GM12878 (cell line): ENCODE results near the gene SHISA2. TPM values are rescaled to one million over a fixed set of nuclear protein-coding genes. Genes with fewer than 3 reads are reported as not detected.

Experiments
- ATAC-seq: fragments of 200-7000 bp; cut with Tn5 transposase; 3 replicates; pipeline ENCODE4 v1.9.1; 2020; ENCODE audit warnings: mild to moderate bottlenecking, moderate library complexity
- BruUV-seq: library from RNA; stranded (reverse); fragments of 400-500 nt; replicated peaks from 2 replicates; lab custom pipeline; 2021; lab: Mats Ljungman, UMichigan
- CTCF ChIA-PET: fragments of 300-600 bp; sonication (Branson Sonifier 250); formaldehyde crosslinking; extraction: SDS; loops from one replicate; lab custom pipeline; 2021; ENCODE audit warnings: inconsistent platforms; lab: Yijun Ruan, JAX
- POLR2A ChIA-PET: fragments of 350-600 bp; formaldehyde crosslinking; extraction: SDS; loops from one replicate; lab custom pipeline; 2021; ENCODE audit warnings: inconsistent platforms; lab: Charles Lee
- RAD21 ChIA-PET: fragments of 300-600 bp; sonication (Branson Sonifier 250); formaldehyde crosslinking; loops from one replicate; lab custom pipeline; 2023; ENCODE audit warnings: antibody characterized with exemption; ENCODE audit not compliant: unreplicated experiment; lab: Charles Lee
- SMC1A ChIA-PET: fragments of 300-600 bp; sonication (Branson Sonifier 250); formaldehyde crosslinking; loops from one replicate; lab custom pipeline; 2023; ENCODE audit not compliant: unreplicated experiment, uncharacterized antibody; lab: Charles Lee
- DNase-seq: peaks from one replicate; pipeline ENCODE4 v3.0.0-alpha.2; 2011; ENCODE audit warnings: low read depth, low spot score
- FAIRE-seq: peaks from 3 replicates; lab custom pipeline; 2011; peaks lifted over from hg19 to GRCh38; lab: Jason Lieb, UNC
- H2AFZ ChIP-seq: 2 replicates; pipeline ENCODE4 v1.6.0; 2011; ENCODE audit warnings: low read depth, low read length, control low read depth; ENCODE audit not compliant: control insufficient read depth
- H3K27ac ChIP-seq: 2 replicates; pipeline ENCODE4 v1.5.1; 2011; ENCODE audit warnings: control low read depth; ENCODE audit not compliant: control insufficient read depth, insufficient read depth
- H3K27me3 ChIP-seq, 2 experiments: replicated peaks in 1 of 2; 2 replicates each; pipeline versions ENCODE4 v1.6.0 to v1.6.1; 2011; ENCODE audit warnings: low read length in 1 of 2; ENCODE audit not compliant: control insufficient read depth in 2 of 2, insufficient read depth in 2 of 2
- H3K36me3 ChIP-seq, 2 experiments: 2 replicates each; pipeline ENCODE4 v1.5.1; 2011; ENCODE audit warnings: low read length in 1 of 2; ENCODE audit not compliant: control insufficient read depth in 2 of 2, insufficient read depth in 2 of 2
- H3K4me1 ChIP-seq: 2 replicates; pipeline ENCODE4 v1.6.1; 2011; ENCODE audit warnings: mild to moderate bottlenecking, low read length, moderate library complexity, mixed read lengths; ENCODE audit not compliant: control insufficient read depth, insufficient read depth
- H3K4me2 ChIP-seq: 2 replicates; pipeline ENCODE4 v1.6.0; 2011; ENCODE audit warnings: control low read depth; ENCODE audit not compliant: control insufficient read depth, insufficient read depth
- H3K4me3 ChIP-seq: fragments of 200-600 bp; sonication (generic); 2 replicates; pipeline ENCODE4 v1.5.1; 2016
- H3K79me2 ChIP-seq: 2 replicates; pipeline ENCODE4 v1.6.0; 2011; ENCODE audit warnings: low read length; ENCODE audit not compliant: control insufficient read depth, insufficient read depth
- H3K9ac ChIP-seq: 2 replicates; pipeline ENCODE4 v1.8.0; 2011; ENCODE audit warnings: low read length, control low read depth, mixed read lengths; ENCODE audit not compliant: control insufficient read depth, insufficient read depth
- H3K9me3 ChIP-seq: replicated peaks from 3 replicates; pipeline ENCODE4 v1.5.1; 2011; ENCODE audit warnings: mild to moderate bottlenecking, low read length; ENCODE audit not compliant: control insufficient read depth, insufficient read depth
- H4K20me1 ChIP-seq: 2 replicates; pipeline ENCODE4 v1.6.0; 2011; ENCODE audit not compliant: control insufficient read depth, insufficient read depth
- ASH2L ChIP-seq: fragments of 300-600, 200-600 bp; sonication (generic); IDR thresholded peaks from 2 replicates; pipeline ENCODE4 v1.6.1; 2017; ENCODE audit warnings: low read depth, mild to moderate bottlenecking, borderline replicate concordance
- HDGF ChIP-seq: fragments of 450-650 bp; IDR thresholded peaks from 2 replicates; pipeline ENCODE4 v1.6.1; 2016; ENCODE audit warnings: antibody characterized with exemption
- MEF2B ChIP-seq: fragments of 450-650 bp; IDR thresholded peaks from 2 replicates; pipeline ENCODE4 v1.6.1; 2018; ENCODE audit warnings: mild to moderate bottlenecking, moderate library complexity; ENCODE audit not compliant: partially characterized antibody, poor library complexity, severe bottlenecking
- SRF ChIP-seq, 2 experiments: IDR thresholded peaks; 2 replicates each; pipeline ENCODE4 v1.6.1; 2011; ENCODE audit warnings: low read depth in 2 of 2, low read length in 2 of 2, mild to moderate bottlenecking in 1 of 2, moderate library complexity in 1 of 2
- TAF1 ChIP-seq: IDR thresholded peaks from 2 replicates; pipeline ENCODE4 v1.6.1; 2011; ENCODE audit warnings: mild to moderate bottlenecking, low read depth, low read length, borderline replicate concordance
- WGBS: methylation state at CpG from one replicate; pipeline ENCODE4 v1.1.6; 2016; ENCODE audit warnings: low lambda C conversion rate; ENCODE audit not compliant: insufficient replicate concordance, insufficient coverage; ENCODE audit errors: missing lambda C conversion rate; 5-methylcytosine and 5-hydroxymethylcytosine counted together
- in situ Hi-C: fragments of 300-500 bp; cut with MboI; formaldehyde crosslinking; loops from 9 replicates; pipeline ENCODE4 v1.14.3; 2018; ENCODE audit warnings: mixed read lengths
- intact Hi-C: fragments of 100-400 bp; cut with micrococcal nuclease; formaldehyde crosslinking; loops from one replicate; pipeline ENCODE4 v1.14.2; 2022; ENCODE audit not compliant: unreplicated experiment
- polyA plus RNA-seq, 11 experiments: library from polyadenylated mRNA; depleted of rRNA in 4 of 11; unstranded in 6 of 11; stranded (reverse) in 5 of 11; fragments of >200 nt; fragmentation: Nextera tagmentation in 4 of 11; fragmentation: Illumina TruSeq in 1 of 11; extraction: Ambion mirVana in 4 of 11; extraction: Trizol in 1 of 11; gene quantifications; 1 replicate in 1 of 11; 2 replicates in 10 of 11; pipeline versions ENCODE4 v1.2.1 to v1.2.3, GENCODE V29; 2011 to 2016; ENCODE audit warnings: inconsistent platforms in 2 of 11, missing spikeins in 2 of 11, low read depth in 1 of 11
- total RNA-seq, 4 experiments: library from RNA; depleted of rRNA in 3 of 4; stranded (reverse); fragments of >200 nt in 3 of 4; fragmentation: Illumina TruSeq in 1 of 4; extraction: Trizol in 1 of 4; gene quantifications; 2 replicates each; pipeline versions ENCODE4 v1.2.1 to v1.2.3, GENCODE V29; 2013 to 2021
- TF ChIP-seq, protein P1 (sequence below): fragments of 450-650 bp; IDR thresholded peaks from 2 replicates; pipeline ENCODE4 v1.6.1; 2016; ENCODE audit warnings: mild to moderate bottlenecking
- TF ChIP-seq, protein P2 (sequence below): fragments of 450-650 bp; IDR thresholded peaks from 2 replicates; pipeline ENCODE4 v1.6.1; 2018; ENCODE audit warnings: mild to moderate bottlenecking, low read depth, moderate library complexity; ENCODE audit not compliant: partially characterized antibody
- TF ChIP-seq, protein P3 (sequence below): IDR thresholded peaks from 2 replicates; pipeline ENCODE4 v1.6.1; 2012; ENCODE audit warnings: low read depth, low read length, improper control_type of control experiment

Gene SHISA2
- total and polyA plus RNA-seq, 10 of the 15 experiments (the other 5 are each of a cell fraction or from before 2014, with no cell fraction given) = 0.04 to 0.08 TPM; not detected in 8

DNA sequence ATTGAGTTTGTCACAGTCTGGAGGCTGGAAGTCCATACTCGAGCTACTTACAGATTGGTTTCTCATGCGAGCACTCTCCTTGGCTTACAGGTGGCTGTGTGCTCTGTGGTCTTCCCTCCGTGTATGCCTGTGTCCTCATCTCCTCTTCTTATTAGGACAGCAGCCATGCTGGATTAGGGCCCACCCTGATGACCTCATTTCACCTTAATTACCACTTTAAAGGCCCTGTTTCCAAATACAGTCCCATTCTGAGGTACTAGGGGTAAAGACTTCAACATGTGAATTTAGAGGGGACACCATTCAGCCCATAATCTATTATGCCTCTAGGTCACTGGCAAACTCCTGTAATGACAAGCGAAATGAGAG, 40.6 kb downstream of the SHISA2 start:
- H3K9me3 ChIP-seq = no peaks in the 10 kb centered on the region; the same call in 2 of the 3 replicates
- no peaks in the 10 kb centered on the region for H3K79me2 ChIP-seq
- TF ChIP-seq HDGF = no peak
- TF ChIP-seq, protein P1, sequence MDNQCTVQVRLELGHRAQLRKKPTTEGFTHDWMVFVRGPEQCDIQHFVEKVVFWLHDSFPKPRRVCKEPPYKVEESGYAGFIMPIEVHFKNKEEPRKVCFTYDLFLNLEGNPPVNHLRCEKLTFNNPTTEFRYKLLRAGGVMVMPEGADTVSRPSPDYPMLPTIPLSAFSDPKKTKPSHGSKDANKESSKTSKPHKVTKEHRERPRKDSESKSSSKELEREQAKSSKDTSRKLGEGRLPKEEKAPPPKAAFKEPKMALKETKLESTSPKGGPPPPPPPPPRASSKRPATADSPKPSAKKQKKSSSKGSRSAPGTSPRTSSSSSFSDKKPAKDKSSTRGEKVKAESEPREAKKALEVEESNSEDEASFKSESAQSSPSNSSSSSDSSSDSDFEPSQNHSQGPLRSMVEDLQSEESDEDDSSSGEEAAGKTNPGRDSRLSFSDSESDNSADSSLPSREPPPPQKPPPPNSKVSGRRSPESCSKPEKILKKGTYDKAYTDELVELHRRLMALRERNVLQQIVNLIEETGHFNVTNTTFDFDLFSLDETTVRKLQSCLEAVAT = no peak
- H3K4me3 ChIP-seq = no peak overlapping the region
- no peak overlapping the region for H3K9ac ChIP-seq
- BruUV-seq = no TSS peak
- H4K20me1 ChIP-seq = no peaks in the 10 kb centered on the region
- intact Hi-C loops = no loop called here
- in situ Hi-C loops = no loop called here
- no peaks in the 10 kb centered on the region for H3K36me3 ChIP-seq
- no peak for DNase-seq
- H3K27me3 ChIP-seq = no peaks in the 10 kb centered on the region; a peak in 2 of 4 replicates
- ATAC-seq = no peak
- POLR2A ChIA-PET = no interaction called here
- no peaks in the 10 kb centered on the region for H3K4me1 ChIP-seq
- CTCF ChIA-PET = no interaction called here
- WGBS = 3% methylated on average over 4 of the region's 4 CpGs
- RAD21 ChIA-PET = no interaction called here
- no peak overlapping the region for H3K27ac ChIP-seq
- SMC1A ChIA-PET = no interaction called here
- no peak overlapping the region for H3K4me2 ChIP-seq
- FAIRE-seq = no peak
- no peak overlapping the region for H2AFZ ChIP-seq

DNA sequence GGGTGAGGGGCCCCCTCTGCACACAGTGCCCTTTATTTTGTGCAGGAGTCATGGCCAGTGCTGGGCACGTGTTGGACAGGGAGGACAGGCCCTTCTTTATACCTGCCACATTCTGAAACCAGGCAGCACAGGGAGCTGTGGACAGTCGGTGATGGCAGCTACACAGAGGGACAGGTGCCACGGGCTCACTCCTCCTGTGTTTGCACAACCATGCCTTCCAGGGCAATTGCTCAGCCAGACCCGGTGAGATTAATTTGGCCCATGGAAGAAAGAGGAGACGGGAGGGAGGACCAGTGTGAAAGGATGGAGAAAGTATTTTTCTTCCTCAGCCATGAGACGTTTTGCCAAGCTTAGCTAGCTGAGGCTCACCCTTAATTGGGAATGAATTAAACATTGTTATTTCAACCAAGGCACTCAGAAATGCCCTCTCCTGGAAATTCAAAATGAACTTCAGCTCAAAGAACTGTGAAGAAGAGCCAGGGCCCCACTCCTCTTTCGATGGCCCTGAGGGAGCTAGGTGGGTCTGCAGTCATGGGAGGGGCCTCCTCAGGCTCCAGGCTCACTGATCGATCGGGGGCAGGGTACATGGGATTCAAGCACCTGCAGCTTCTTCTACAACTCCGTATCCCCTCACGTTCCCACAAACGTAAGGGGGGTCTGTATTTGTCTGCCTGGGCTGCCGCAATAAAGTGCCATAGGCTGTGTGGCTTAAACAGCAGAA, 41.2 kb downstream of the SHISA2 start:
- H3K27me3 ChIP-seq = no peaks in the 10 kb centered on the region; a peak in 2 of 4 replicates
- no peaks in the 10 kb centered on the region for H3K79me2 ChIP-seq
- H4K20me1 ChIP-seq = no peaks in the 10 kb centered on the region
- ChIA-PET SMC1A (no interaction called here), POLR2A (no interaction called here), RAD21 (no interaction called here), CTCF (no interaction called here)
- TF ChIP-seq TAF1 = no peak
- no peak for TF ChIP-seq MEF2B
- TF ChIP-seq ASH2L = no peak
- TF ChIP-seq, protein P2, sequence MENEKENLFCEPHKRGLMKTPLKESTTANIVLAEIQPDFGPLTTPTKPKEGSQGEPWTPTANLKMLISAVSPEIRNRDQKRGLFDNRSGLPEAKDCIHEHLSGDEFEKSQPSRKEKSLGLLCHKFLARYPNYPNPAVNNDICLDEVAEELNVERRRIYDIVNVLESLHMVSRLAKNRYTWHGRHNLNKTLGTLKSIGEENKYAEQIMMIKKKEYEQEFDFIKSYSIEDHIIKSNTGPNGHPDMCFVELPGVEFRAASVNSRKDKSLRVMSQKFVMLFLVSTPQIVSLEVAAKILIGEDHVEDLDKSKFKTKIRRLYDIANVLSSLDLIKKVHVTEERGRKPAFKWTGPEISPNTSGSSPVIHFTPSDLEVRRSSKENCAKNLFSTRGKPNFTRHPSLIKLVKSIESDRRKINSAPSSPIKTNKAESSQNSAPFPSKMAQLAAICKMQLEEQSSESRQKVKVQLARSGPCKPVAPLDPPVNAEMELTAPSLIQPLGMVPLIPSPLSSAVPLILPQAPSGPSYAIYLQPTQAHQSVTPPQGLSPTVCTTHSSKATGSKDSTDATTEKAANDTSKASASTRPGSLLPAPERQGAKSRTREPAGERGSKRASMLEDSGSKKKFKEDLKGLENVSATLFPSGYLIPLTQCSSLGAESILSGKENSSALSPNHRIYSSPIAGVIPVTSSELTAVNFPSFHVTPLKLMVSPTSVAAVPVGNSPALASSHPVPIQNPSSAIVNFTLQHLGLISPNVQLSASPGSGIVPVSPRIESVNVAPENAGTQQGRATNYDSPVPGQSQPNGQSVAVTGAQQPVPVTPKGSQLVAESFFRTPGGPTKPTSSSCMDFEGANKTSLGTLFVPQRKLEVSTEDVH = no peak
- no peak for TF ChIP-seq SRF (IDR thresholded peaks at IDR 0.05; ENCODE audit: low read depth in 2 of 2, low read length in 2 of 2)
- TF ChIP-seq, protein P3, sequence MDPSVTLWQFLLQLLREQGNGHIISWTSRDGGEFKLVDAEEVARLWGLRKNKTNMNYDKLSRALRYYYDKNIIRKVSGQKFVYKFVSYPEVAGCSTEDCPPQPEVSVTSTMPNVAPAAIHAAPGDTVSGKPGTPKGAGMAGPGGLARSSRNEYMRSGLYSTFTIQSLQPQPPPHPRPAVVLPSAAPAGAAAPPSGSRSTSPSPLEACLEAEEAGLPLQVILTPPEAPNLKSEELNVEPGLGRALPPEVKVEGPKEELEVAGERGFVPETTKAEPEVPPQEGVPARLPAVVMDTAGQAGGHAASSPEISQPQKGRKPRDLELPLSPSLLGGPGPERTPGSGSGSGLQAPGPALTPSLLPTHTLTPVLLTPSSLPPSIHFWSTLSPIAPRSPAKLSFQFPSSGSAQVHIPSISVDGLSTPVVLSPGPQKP = no peak
- no peak overlapping the region for H3K9ac ChIP-seq
- no peaks in the 10 kb centered on the region for H3K4me1 ChIP-seq
- no peaks in the 10 kb centered on the region for H3K36me3 ChIP-seq
- no peak overlapping the region for H3K4me2 ChIP-seq
- H3K4me3 ChIP-seq = no peak overlapping the region
- H3K9me3 ChIP-seq = no peaks in the 10 kb centered on the region; the same call in 2 of the 3 replicates
- no peak for ATAC-seq
- 31% methylated on average over 13 of the region's 13 CpGs for WGBS
- no peak overlapping the region for H3K27ac ChIP-seq
- in situ Hi-C loops = no loop called here
- intact Hi-C loops = no loop called here
- no TSS peak for BruUV-seq
- FAIRE-seq = no peak
- H2AFZ ChIP-seq = no peak overlapping the region
- DNase-seq = no peak
